Adipose tissue (tissue), 3 donors: Measurements from ENCODE around the gene SLC7A9. TPM values are rescaled to one million over a fixed set of nuclear protein-coding genes. Genes with fewer than 3 reads are reported as not detected.

Experiments used
- H3K27ac ChIP-seq: one replicate; pipeline ENCODE4 v1.5.1; 2013; ENCODE audit warnings: low read depth, low read length
- WGBS, 3 donors: extraction: QIAGEN DNeasy Blood & Tissue Kit; methylation state at CpG; one replicate each; pipeline ENCODE4 v1.1.7; 2013; 5-methylcytosine and 5-hydroxymethylcytosine counted together
- polyA plus RNA-seq, 3 donors: library from polyadenylated mRNA; stranded (reverse); fragments of 200-250 nt; gene quantifications; one replicate each; pipeline ENCODE4 v1.2.3, GENCODE V29; 2013
- donor health status: healthy with polysubstance abuse.
- donor health status: Bipolar disorder and iron deficiency.
- donor health status: healthy.

The SLC7A9 gene
- 1 to 10 TPM in 1 of 3 donors, under 1 TPM in 2; 0.15 to 1.2 (median 0.16) TPM for polyA plus RNA-seq

GRCh38 chr19:32869369-32869965 lies at the start of gene SLC7A9:
Gene SLC7A9, minus strand, starts transcription at chr19:32869767. Its CDS starts 1,233 bp downstream, at chr19:32868534.
- WGBS, 3 donors, result 70 to 81% (median 77%) methylated on average over 14 of the region's 14 CpGs
- no peak within 1 kb of the TSS for H3K27ac ChIP-seq

DNA sequence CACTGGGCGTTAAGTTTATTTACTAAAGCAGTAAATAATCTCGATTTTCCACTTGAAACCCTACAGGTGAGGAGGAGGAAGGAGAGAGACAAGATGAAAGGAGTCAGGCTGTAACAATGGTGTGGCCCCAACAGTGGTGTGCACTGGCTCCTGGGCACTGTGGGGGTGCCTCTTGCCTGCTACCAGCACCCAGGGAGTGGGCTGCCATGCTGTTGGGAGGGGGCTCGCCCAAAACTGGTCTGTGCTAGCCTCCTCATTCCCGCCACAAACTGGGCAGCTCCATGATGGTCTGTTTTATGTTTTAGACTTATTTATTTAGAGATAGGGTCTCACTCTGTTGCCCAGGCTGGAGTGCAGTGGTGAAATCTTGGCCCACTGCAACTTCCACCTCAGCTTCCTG lies 49.8 kb upstream of the SLC7A9 start:
- 89 to 94% (median 93%) methylated on average over 4 of the region's 4 CpGs for WGBS, 3 donors
- no peak overlapping the region for H3K27ac ChIP-seq

DNA sequence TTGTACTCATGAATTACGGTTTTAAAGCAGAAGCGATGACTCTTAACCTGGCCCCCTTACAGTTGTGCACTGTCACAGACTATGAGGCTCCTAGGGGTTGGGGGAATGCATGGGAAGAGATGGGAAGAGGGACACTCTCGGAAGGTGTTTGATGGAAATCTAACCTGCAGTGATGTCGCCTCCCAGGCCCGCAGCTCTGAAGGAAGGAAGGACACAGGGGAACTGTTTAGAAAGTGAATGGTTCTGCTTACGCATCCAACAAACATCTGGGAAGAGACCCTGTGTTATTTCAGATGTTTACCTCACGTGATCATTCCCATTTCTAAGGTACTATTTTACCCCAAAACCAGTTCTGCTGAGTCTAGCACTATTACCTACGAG lies 48.0 kb upstream of the SLC7A9 start:
- no peak overlapping the region for H3K27ac ChIP-seq
- 90 to 93% (median 92%) methylated on average over 8 of the region's 8 CpGs for WGBS, 3 donors

- H3K27ac ChIP-seq, result no peak overlapping the region
- 51 to 57% (median 53%) methylated on average over 4 of the region's 4 CpGs for WGBS, 3 donors
Measured at GRCh38 chr19:32916969-32917615, 47.5 kb upstream of the SLC7A9 start.

DNA sequence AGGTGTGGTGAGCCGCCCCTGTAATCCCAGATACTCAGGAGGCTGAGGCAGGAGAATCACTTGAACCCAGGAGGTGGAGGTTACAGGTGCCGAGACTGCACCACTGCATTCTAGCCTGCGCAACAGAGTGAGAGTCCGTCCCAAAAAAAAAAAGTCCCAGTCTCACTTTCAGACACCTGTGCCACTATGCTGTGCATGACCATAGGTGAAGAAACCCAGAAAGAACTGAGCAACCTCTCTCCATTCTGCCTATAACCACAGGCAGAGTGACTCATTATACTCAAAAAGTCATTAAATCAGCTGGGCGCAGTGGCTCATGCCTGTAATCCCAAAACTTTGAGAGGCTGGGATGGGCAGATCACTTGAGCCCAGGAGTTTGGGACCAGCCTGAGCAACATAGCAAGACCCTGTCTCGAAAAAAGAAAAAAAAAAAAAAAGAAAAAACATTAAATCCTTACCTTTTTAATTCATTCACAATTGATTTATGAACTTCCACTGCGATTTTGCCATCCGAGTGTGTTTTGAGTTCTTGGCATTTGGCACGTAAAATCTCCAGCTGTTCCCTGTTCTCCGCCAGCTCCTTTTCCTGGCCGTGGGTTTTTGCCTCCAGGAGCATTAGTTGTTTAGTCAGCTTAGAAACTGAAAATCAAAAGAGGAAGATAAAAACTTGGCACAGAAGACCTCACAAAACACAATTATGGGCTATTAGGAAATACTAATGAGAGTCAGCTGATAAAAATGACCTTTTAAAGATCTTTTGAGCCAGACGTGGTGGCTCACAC lies 45.5 kb upstream of the SLC7A9 start:
- no peak overlapping the region for H3K27ac ChIP-seq
- WGBS, 3 donors, result 85 to 93% (median 85%) methylated on average over 12 of the region's 12 CpGs

GRCh38 chr19:32911467-32911866 lies 41.9 kb upstream of the SLC7A9 start:
- WGBS, 3 donors, result 93 to 96% (median 95%) methylated on average over 4 of the region's 4 CpGs
- no peak overlapping the region for H3K27ac ChIP-seq

DNA sequence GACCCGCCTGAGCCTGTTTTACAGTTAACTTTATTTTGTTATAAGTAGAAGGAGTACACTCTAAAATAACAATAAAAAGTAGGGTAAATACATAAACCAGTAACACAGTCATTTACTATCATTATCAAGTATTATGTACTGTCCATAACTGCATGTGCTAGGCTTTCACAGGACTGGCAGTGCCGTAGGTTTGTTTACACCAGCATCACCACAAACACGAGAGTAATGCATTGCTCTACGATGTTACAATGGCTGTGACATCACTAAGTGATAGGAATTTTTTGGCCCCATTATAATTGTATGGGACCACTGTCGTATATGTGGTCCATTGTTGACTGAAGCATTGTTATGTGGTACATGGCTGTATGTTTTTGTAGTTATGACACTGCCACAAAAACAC lies 41.3 kb upstream of the SLC7A9 start:
- no peak overlapping the region for H3K27ac ChIP-seq
- WGBS, 3 donors, result 93 to 94% (median 94%) methylated on average over 5 of the region's 5 CpGs

GRCh38 chr19:32910094-32910493 lies 40.5 kb upstream of the SLC7A9 start:
- no peak overlapping the region for H3K27ac ChIP-seq
- 93 to 98% (median 94%) methylated on average over 5 of the region's 5 CpGs for WGBS, 3 donors

GRCh38 chr19:32909257-32909656 lies 39.7 kb upstream of the SLC7A9 start:
- H3K27ac ChIP-seq, result no peak overlapping the region

GRCh38 chr19:32908641-32909190 lies 39.1 kb upstream of the SLC7A9 start:
- WGBS, 3 donors, result 92 to 96% (median 96%) methylated on average over 7 of the region's 7 CpGs
- H3K27ac ChIP-seq, result no peak overlapping the region

DNA sequence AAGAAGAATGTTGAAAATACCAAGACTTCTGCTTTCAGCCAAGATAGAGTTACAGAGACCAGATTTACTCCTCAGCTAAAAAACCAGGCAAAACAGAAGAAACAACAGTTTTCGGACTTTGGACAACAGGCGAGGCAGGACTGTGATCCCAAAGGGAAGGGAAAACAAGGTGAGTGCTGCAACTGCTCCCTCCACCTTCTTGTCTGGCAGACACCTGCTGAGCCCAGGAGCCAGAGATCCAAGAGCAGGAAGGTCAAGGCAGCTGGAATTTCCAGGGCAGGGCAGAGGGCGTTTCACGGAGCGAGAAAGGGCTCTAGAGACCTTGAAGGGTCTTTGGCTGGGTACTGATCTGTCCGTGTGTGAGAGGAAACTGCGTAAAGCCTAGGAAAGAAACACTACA lies 32.9 kb upstream of the SLC7A9 start:
- 81 to 86% (median 85%) methylated on average over 7 of the region's 7 CpGs for WGBS, 3 donors

GRCh38 chr19:32901504-32902161 lies 32.1 kb upstream of the SLC7A9 start:
- WGBS, 3 donors, result 83 to 95% (median 86%) methylated on average over 5 of the region's 5 CpGs

More for the DNA sequence above, 32.9 kb upstream of the SLC7A9 start:
- H3K27ac ChIP-seq, result no peak overlapping the region

GRCh38 chr19:32896516-32897214 lies 27.1 kb upstream of the SLC7A9 start:
- H3K27ac ChIP-seq, result no peak overlapping the region
- WGBS, 3 donors, result 88 to 100% (median 97%) methylated on average over 1 of the region's 1 CpG

More at GRCh38 chr19:32901504-32902161, 32.1 kb upstream of the SLC7A9 start:
- no peak overlapping the region for H3K27ac ChIP-seq

GRCh38 chr19:32895384-32895783 lies 25.8 kb upstream of the SLC7A9 start:
- WGBS, 3 donors, result 92 to 95% (median 94%) methylated on average over 3 of the region's 3 CpGs
- H3K27ac ChIP-seq, result no peak overlapping the region

DNA sequence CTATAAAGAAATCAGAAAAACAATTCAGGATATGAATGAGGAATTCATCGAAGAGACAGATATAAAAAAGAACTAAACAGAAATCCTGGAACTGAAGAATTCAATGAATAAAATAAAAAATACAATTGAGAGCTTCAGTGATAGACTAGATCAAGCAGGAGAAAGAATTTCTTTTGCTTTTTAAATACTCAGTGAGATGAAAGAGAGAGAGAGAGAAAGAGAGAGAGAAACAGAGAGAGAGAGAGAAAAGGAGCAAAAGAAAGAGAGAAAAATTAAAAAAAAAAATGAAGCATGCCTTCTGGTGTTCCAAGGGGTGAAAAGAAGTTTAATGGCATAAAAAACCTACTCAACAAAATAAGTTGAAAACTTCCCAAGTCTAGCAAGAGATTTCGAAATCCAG lies 22.0 kb upstream of the SLC7A9 start:
- WGBS, 3 donors, result 98 to 100% (median 98%) methylated on average over 2 of the region's 2 CpGs
- no peak overlapping the region for H3K27ac ChIP-seq

- WGBS, 3 donors, result 95 to 98% (median 96%) methylated on average over 10 of the region's 10 CpGs
- H3K27ac ChIP-seq, result no peak overlapping the region
Measured at GRCh38 chr19:32890841-32891240, 21.3 kb upstream of the SLC7A9 start.

- no peak overlapping the region for H3K27ac ChIP-seq
- 97 to 99% (median 98%) methylated on average over 13 of the region's 13 CpGs for WGBS, 3 donors
Measured at GRCh38 chr19:32890326-32890725, 20.8 kb upstream of the SLC7A9 start.
